HG03066 (cell line): ENCODE measurements around the gene XG.

Experiments
- ATAC-seq: cut with Tn5 transposase; IDR thresholded peaks from one replicate; pipeline ENCODE4 v1.9.1; 2021; ENCODE audit warnings: low read depth; ENCODE audit not compliant: unreplicated experiment

The XG gene

DNA sequence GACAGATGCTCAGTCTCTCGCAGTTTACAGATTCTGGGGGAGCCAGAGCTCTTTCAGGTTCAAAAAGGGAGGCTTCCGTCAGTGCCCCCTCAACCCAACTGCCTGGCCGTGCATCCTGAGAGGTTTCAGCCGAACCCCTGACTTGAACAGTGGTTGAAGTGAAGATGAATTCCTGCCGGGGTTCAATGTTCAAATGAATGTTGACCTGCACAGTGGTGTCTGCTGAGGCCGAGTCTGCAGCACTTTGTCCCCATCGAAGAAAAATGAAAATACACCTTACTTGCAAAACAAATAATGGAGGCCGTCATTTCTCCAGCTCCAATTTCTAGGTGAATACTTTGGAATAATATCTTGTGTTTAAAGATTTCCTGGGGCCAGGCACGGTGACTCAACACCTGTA, 110.6 kb downstream of the XG start:
- no peak for ATAC-seq

DNA sequence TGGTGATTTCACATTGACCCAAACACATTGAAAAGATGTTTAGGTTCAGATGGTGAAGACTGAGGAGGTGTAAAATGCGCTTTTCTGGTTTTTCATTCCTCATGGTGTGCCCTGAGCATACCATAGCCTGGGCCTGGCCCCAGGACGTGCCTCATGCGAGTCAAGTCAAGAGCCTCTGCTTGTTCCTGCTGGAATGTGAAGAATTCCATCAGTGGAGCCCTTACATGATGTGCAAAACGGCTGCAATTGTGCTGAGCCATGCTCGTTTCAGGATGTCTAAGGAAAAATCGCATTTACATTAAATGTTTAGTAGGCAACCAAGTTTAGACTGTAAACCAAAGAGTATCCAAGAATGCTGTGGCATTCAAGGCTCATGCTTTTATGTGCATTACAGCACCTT, 111.8 kb downstream of the XG start:
- ATAC-seq: no peak
